C4-2B (cell line): Measurements from ENCODE around the gene COL9A3.

Experiments used
- CTCF ChIP-seq: fragments of 450-650 bp; conservative IDR thresholded peaks from 2 replicates; pipeline ENCODE4 v1.5.1; 2017; ENCODE audit warnings: mild to moderate bottlenecking
- ZFX ChIP-seq: fragments of 450-650 bp; IDR thresholded peaks from 2 replicates; pipeline ENCODE4 v1.6.1; 2017

DNA sequence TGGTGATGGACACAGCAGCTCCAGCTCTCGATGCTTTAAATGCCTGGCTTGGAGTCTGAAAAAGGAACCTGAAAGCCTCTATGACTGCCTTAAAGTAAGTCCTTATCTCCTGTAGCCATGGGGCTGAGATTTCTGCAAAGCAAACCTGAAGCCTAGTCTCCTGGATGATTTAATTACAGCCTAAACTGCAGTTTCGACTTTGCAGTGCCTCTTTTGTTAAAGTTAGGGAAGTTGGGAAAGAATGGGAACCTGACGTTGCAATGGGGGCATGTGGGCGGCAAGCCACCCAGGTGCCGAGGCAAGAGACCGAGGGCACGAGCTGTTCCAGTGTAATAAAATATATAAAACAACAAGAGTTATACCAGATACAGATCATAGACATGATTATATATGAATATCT, 56.4 kb downstream of the COL9A3 start:
- TF ChIP-seq CTCF, result no peak
- no peak for TF ChIP-seq ZFX
